Stimulated activated CD4-positive, alpha-beta T cell treated with anti-CD3 and anti-CD28 coated beads, Interleukin-2, amount 100 ng/mL, for 4 hours (primary cell): ENCODE results near the gene KRT20.
"Not testable (repeated sequence)": the region's sequence is repeated elsewhere in the genome, so short reads cannot be mapped to it uniquely, and the experiment has no call there.

Experiments
- DNase-seq: peaks from one replicate; pipeline ENCODE4 v3.0.0-alpha.2; 2020; ENCODE audit warnings: low read depth

KRT20 gene

GRCh38 chr17:40896916-40897455, 11.9 kb upstream of the KRT20 start:
- DNase-seq, result no peak

- DNase-seq, result no peak
Measured at GRCh38 chr17:40895106-40895730, 10.2 kb upstream of the KRT20 start.

GRCh38 chr17:40888196-40888720, 3.2 kb upstream of the KRT20 start:
- DNase-seq, result no peak

- DNase-seq, result no peak
Measured at GRCh38 chr17:40886090-40886489, 1.0 kb upstream of the KRT20 start.

GRCh38 chr17:40883626-40884334, 1.3 kb downstream of the KRT20 start:
- no peak for DNase-seq

- no peak for DNase-seq
Measured at GRCh38 chr17:40883031-40883430, 2.0 kb downstream of the KRT20 start.

GRCh38 chr17:40879026-40879425, 6.0 kb downstream of the KRT20 start:
- no peak for DNase-seq

GRCh38 chr17:40878044-40878443, 7.0 kb downstream of the KRT20 start:
- DNase-seq, result no peak

- DNase-seq, result no peak
Measured at GRCh38 chr17:40873801-40874200, 11.2 kb downstream of the KRT20 start.

- no peak for DNase-seq
Measured at GRCh38 chr17:40873255-40873654, 11.8 kb downstream of the KRT20 start.

GRCh38 chr17:40872416-40872815, 12.6 kb downstream of the KRT20 start:
- DNase-seq, result no peak

GRCh38 chr17:40871316-40871715, 13.7 kb downstream of the KRT20 start:
- no peak for DNase-seq

GRCh38 chr17:40870136-40870535, 14.9 kb downstream of the KRT20 start:
- DNase-seq, result no peak

- DNase-seq, result no peak
Measured at GRCh38 chr17:40866838-40867237, 18.2 kb downstream of the KRT20 start, which contains the start of gene KRT12. Gene KRT12, minus strand, starts transcription at chr17:40867223. Its CDS starts 37 bp downstream, at chr17:40867186.

- no peak for DNase-seq
Measured at GRCh38 chr17:40864661-40865390, 20.2 kb downstream of the KRT20 start.

- no peak for DNase-seq
Measured at GRCh38 chr17:40862985-40863733, 21.9 kb downstream of the KRT20 start.

- DNase-seq, result no peak
Measured at GRCh38 chr17:40859536-40859935, 25.5 kb downstream of the KRT20 start.

GRCh38 chr17:40858667-40859066, 26.4 kb downstream of the KRT20 start:
- DNase-seq, result not testable (repeated sequence)

- DNase-seq, result no peak
Measured at GRCh38 chr17:40857535-40857934, 27.5 kb downstream of the KRT20 start.

GRCh38 chr17:40854175-40854814, 30.7 kb downstream of the KRT20 start:
- no peak for DNase-seq

- DNase-seq, result no peak
Measured at GRCh38 chr17:40852364-40852763, 32.7 kb downstream of the KRT20 start.
